AML-193 (cell line): ENCODE measurements around the gene ATF3.

Experiments
- DNase-seq, 2 experiments: peaks; one replicate each; lab custom pipeline; 2025; lab: John Stamatoyannopoulos, UW

Gene ATF3

GRCh38 chr1:212586206-212587015 is 22.1 kb upstream of the ATF3 start:
- no peak for DNase-seq

DNA sequence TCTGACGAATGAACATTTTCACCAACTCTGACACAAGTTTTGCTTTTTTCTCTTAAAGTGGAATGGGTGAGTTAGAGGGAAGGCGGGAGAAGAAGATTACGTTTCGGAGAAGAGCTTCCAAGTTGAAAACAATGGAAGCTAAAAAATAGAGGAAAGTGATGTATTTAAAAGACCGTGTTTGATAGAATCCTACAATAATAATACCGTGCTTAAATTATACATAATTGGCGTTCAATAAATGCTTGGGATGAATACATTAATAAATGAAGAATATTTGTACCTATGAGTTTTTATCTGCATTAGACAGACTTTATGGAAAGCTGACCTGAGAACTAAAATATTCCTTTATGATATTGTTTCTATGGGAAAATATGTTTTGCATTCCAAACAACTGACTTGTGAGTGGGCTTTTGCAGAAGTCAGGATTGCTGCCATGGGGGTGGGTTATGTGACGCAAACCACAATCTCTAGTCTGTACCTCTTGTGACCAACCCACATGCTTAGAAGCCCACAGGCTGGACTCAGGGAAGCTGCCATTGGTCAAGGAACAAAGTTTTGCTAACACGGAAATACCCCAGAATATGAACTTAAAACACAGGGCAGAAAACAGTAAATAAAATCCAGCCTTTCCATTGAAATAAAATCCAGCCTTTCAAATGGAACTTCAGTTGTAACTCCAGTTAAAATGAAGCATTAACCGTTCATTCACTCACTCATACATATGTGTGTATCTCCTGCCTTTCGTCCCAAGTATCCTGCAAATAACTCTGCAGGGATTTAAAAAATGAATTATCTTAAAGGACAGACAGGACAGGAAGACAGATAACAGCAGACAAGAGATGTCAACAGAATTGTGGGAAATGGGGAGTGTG is 21.3 kb upstream of the ATF3 start:
- DNase-seq, result no peak

GRCh38 chr1:212587888-212588510 is 20.6 kb upstream of the ATF3 start:
- no peak for DNase-seq

GRCh38 chr1:212589446-212589845 is 19.1 kb upstream of the ATF3 start:
- DNase-seq, result no peak

DNA sequence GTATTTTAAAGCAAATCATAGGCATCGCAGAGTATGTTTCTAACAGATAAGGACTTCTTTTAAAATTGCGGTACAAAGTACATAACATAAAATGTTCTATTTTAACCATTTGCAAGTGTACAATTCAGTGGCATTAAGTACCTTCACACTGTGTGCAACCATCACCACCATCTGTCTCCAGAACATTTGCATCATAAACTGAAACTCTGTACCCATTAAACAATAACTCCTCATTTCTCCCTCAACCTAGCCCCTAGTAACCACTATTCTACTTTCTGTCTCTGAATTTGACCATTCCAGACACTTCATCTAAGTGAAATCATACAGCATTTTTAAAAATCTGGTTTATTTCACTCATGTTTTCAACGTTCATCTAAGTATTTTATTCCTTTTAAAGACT is 16.6 kb upstream of the ATF3 start:
- DNase-seq, result no peak

GRCh38 chr1:212593821-212594251 is 14.7 kb upstream of the ATF3 start:
- no peak for DNase-seq

DNA sequence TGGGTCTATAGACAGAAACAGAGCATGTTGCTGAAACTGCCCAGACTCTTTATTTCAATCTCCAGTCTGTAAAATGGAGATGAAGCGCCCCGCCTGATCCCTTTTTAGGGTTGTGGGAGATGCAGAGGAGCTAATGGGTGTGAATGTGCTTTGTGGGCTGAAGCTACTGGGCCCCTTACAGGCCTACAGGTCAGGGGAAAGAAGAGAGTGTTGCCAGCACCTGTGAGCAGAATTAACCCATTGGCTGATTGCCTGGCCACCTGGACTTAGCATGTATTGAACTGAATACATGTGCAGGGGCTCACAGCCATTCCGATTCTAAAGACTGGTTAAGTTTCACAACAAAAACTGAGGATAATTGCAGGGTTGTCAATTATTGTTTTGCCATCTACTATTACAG is 13.9 kb upstream of the ATF3 start:
- DNase-seq, result no peak

- DNase-seq, result no peak
Observed at GRCh38 chr1:212595229-212595628, 13.3 kb upstream of the ATF3 start.

DNA sequence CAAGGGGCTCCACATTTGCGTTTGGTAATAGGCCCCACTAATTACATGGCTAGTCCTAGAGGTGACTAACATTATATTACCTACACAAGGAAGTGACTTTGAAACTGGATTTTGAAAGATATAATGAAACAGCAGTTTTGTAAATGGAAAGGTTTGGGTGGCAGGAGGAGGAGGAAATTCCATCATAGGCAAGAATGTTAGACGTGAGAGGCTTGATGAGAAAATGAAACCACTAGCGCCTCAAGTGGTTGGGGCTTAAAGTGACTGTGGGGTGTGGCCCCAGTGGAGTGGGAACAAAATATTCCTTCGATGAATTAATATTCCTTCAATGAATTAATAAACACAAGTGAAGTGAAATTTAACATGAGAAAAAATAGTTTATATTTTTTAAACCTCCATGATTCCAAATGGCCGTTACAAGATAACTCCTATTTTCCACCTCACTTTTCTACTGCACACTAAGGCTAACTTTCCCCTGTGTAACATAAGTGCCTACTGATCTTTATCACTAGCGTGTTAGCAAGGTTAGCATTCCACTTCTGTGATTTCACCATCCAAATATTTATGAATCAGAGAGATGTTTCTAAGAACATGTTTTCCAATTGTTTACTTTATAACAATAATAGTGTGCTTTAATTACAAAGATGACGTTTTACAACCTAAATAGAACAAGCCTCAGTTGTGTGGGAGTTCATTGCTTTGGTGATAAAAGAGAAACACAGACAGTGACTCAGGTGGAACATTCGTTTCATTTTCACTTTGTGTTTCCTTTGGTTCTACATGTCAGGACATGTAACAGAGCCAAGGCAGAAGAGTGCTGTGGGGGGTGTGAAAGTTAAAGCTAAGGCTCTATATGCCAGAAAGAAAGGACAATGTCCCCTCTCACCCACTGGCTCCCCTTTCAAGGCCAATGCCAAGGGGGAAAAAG is 12.5 kb upstream of the ATF3 start:
- peak in 1 of 2 experiments; percentile 2 for DNase-seq

- no peak for DNase-seq
Observed at GRCh38 chr1:212596798-212597197, 11.8 kb upstream of the ATF3 start.

DNA sequence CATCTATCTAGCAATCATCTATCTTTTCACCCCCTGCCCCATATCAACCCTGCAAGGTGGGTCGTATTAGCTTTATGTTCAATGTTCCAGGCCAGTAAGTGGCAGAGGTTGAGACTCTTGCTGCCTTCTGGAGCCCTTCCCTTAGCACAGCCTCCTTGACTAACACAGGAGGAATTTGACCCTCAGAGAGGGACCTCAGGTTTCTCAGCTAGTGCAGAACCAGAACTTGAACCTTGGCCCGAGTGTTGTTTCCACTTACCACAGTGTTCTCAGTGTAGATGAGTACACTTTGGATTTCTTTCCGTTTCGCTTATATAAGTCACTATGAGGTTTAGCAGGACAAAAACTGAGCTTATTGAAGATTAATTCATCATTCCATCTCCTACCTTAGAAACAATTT is 11.1 kb upstream of the ATF3 start:
- no peak for DNase-seq

DNA sequence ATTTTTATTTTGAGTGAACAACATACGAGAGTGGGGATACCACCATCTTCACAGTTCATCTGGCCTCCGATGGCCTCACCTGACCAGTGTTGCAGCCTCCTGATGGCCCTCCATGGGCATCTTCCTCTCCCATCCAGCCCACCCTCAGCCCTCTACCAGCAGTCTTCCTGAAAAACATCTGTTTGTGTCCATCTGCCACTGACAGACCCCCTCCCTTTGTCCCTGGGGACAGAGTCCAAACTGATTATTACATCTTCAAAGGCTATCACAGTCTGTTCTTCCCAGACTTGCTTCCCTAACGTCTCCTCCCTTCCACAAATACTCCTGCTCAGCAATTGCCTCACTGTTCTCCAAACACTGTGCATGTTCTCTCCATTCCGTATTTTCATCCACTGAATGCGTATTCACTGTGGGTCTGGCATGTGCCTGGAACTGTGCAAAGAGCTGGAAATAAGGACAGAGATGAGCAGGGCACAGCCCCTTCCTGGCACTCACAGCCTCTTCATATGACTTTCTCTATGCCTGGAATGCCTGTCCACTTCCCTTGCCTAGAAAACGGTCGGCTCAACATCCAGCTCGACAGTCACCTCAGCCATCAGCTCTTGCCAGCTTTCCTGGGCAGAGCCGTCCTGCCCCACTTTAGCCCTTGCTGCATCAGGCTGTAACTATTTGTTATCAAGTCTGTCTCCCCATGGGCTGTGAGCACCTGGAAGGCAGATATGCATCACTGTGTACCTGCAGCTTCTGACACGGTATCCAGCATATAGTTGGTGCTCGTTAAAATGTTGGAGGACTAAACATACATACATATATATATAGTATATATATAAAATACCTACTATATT is 8.3 kb upstream of the ATF3 start:
- DNase-seq, result no peak

DNA sequence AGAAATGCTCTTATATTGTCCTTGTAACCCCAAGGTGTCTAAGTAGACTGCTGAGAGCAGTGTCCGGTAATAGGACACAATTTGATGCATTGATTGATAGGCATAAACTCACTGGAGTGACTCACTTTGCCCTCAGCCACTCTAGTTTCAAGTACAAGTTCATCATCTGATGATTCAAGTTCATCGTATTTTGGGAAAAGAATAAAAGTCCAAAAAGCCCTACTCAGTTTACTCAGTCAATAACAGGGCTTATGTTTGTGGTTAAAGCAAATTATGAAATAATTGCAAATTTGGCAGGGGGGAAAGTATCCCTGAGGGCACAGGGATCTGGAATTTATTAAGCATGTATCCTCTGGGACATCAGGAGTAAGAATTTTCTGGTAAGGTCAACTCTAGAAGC is 7.6 kb upstream of the ATF3 start:
- DNase-seq, result no peak

GRCh38 chr1:212601524-212601923 is 7.0 kb upstream of the ATF3 start:
- DNase-seq, result no peak

GRCh38 chr1:212605441-212606394 is 2.8 kb upstream of the ATF3 start:
- no peak for DNase-seq

DNA sequence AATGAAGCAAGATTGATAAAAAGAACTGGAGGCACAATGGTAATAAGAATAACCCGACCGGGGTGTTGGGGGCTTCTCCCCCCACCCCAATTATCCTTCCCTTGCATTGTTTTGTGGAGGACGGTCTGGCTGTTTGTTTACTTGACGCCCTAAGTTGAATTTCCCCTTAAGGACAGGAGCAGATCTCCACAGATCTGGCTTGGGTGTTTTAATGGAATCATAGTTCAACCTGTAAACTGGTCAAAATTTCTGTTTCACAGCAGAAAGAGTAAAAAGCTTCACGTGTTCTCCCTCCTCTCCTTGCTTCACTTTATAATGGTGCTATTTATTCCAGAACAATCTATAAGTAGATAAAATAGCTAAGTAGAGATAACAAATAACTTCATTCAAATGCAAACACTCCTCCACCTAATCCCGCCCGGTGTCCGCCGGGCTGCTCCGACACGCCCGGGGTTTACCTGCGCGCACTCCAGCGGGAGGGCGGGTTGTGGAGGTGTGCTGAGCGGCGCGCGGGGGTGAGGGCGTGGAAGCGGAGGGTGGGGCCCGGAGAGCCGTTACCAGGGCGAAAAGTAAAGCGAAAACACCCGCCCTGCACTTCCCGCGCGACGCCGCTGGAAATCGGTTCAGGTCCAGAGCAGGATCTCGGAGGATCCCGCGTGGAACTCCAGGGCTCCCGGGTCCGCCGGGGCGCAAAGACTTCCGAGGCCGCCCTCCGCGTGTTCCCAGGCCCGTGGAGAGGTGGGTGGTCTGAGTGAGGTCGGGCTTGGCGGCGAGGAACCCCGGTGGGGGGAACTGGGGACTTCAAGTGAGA is 2.0 kb upstream of the ATF3 start:
- no peak for DNase-seq

DNA sequence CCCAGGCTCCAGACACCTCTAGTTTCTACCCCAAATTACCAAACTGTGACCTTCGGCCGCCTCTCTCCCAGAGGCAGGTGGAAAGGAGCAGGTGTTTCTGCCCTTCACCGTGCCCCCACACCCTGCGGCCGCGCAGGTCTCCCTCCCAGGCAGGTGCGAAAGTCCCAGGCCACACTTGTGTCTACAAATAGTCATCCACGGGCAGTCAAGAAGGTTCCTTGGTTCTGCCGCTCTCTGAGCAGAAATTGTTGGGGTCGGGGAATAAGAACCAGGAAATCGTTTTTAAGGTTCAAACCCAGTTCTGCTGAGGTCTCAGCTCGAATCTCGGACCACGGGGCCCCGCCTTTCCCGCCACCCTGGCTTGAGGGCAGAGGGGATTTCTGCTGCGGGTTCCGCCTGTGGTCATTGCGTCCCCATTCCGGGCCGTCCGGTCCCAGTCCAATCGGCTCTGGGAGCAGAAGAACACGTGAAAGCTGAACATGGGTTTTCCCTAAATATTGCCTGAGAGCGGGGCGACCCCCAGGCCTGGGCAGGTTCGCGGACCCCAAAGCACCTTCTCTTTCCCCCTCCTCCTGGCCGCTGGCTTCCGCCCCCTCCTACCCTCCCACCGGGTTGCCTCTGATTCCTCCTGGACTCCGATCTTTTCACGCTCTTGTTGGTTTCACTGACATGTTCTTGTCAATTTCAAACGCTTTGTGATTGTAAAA is 1.2 kb upstream of the ATF3 start:
- no peak for DNase-seq

DNA sequence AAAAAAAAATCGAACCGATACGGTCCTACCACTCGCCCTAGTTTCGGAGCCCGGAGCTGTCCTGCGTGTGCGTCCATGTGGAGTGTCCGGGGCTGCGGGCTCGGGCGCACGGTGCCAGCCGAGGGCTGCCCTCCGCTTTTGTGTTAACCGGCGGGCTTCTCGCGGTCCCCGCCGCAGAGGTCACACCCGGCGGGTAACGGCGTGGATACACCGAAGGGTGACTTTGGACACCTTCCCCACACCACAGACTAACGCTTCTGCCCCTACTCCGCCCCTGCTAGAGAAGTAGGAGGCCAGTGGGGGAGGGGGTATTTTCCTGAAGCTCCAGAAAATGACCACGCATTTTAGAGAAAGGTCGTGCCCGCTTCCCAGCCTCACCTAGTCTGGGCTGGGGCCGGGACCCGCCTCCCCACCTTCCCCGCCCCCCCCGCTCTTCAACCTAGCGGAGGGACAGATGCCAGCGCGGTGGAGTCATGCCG is 609 bp upstream of the ATF3 start:
- DNase-seq, result no peak
